Stimulated activated CD8-positive, alpha-beta memory T cell treated with anti-CD3 and anti-CD28 coated beads, Interleukin-7, amount 100 ng/mL, for 24 hours (primary cell): ENCODE results near the gene SGSH.
A peak's percentile ranks its signal among the peaks of the same experiment; 100 is the strongest.
"Not testable (repeated sequence)": the region's sequence is repeated elsewhere in the genome, so short reads cannot be mapped to it uniquely, and the experiment has no call there.

ENCODE experiments used
- DNase-seq: peaks from one replicate; pipeline ENCODE4 v3.0.0-alpha.2; 2020; ENCODE audit warnings: low read depth

The SGSH gene

GRCh38 chr17:80210348-80211108 is 9.6 kb downstream of the SGSH start:
- no peak for DNase-seq

GRCh38 chr17:80209765-80210164 is 10.4 kb downstream of the SGSH start:
- no peak for DNase-seq

- no peak for DNase-seq
Measured at GRCh38 chr17:80208050-80208449, 12.1 kb downstream of the SGSH start.

GRCh38 chr17:80205811-80206210 is 14.3 kb downstream of the SGSH start:
- no peak for DNase-seq

GRCh38 chr17:80204626-80205468 is 15.3 kb downstream of the SGSH start:
- no peak for DNase-seq

- no peak for DNase-seq
Measured at GRCh38 chr17:80203471-80203963, 16.6 kb downstream of the SGSH start.

GRCh38 chr17:80202197-80202596 is 17.9 kb downstream of the SGSH start:
- DNase-seq = no peak

- no peak for DNase-seq
Measured at GRCh38 chr17:80201446-80201845, 18.7 kb downstream of the SGSH start.

- DNase-seq = not testable (repeated sequence)
Measured at GRCh38 chr17:80199295-80199694, 20.8 kb downstream of the SGSH start.

- DNase-seq = no peak
Measured at GRCh38 chr17:80198144-80198661, 21.9 kb downstream of the SGSH start.

- no peak for DNase-seq
Measured at GRCh38 chr17:80196652-80197051, 23.5 kb downstream of the SGSH start.

- peak; percentile 35 for DNase-seq
Measured at GRCh38 chr17:80195671-80196529, 24.2 kb downstream of the SGSH start.

- DNase-seq = no peak
Measured at GRCh38 chr17:80195141-80195540, 25.0 kb downstream of the SGSH start.

GRCh38 chr17:80191865-80192661 is 28.1 kb downstream of the SGSH start:
- no peak for DNase-seq

- DNase-seq = no peak
Measured at GRCh38 chr17:80191192-80191591, 28.9 kb downstream of the SGSH start.

- DNase-seq = no peak
Measured at GRCh38 chr17:80190716-80191115, 29.4 kb downstream of the SGSH start.

- DNase-seq = no peak
Measured at GRCh38 chr17:80189611-80190010, 30.5 kb downstream of the SGSH start.

GRCh38 chr17:80187515-80187941 is 32.6 kb downstream of the SGSH start:
- DNase-seq = no peak

- DNase-seq = no peak
Measured at GRCh38 chr17:80187090-80187489, 33.0 kb downstream of the SGSH start.

GRCh38 chr17:80185968-80186367 is 34.2 kb downstream of the SGSH start:
- no peak for DNase-seq

GRCh38 chr17:80184423-80184714 is 35.8 kb downstream of the SGSH start:
- no peak for DNase-seq
